22Rv1 (cell line): ENCODE measurements around the gene RNU6-8.

ENCODE experiments used
- CTCF ChIP-seq: fragments of 450-650 bp; IDR thresholded peaks from 2 replicates; pipeline ENCODE4 v1.5.1; 2017; ENCODE audit warnings: mild to moderate bottlenecking
- ZFX ChIP-seq: fragments of 450-650 bp; IDR thresholded peaks from 2 replicates; pipeline ENCODE4 v1.6.1; 2017; ENCODE audit warnings: antibody characterized with exemption, borderline replicate concordance

GRCh38 chr14:32251530-32251929 is 48.5 kb upstream of the RNU6-8 start:
- TF ChIP-seq CTCF: no peak
- no peak for TF ChIP-seq ZFX
